ENCODE data around the gene KIF1A.
"Not testable (repeated sequence)": the region's sequence is repeated elsewhere in the genome, so short reads cannot be mapped to it uniquely, and the experiment has no call there.

Gene KIF1A

DNA sequence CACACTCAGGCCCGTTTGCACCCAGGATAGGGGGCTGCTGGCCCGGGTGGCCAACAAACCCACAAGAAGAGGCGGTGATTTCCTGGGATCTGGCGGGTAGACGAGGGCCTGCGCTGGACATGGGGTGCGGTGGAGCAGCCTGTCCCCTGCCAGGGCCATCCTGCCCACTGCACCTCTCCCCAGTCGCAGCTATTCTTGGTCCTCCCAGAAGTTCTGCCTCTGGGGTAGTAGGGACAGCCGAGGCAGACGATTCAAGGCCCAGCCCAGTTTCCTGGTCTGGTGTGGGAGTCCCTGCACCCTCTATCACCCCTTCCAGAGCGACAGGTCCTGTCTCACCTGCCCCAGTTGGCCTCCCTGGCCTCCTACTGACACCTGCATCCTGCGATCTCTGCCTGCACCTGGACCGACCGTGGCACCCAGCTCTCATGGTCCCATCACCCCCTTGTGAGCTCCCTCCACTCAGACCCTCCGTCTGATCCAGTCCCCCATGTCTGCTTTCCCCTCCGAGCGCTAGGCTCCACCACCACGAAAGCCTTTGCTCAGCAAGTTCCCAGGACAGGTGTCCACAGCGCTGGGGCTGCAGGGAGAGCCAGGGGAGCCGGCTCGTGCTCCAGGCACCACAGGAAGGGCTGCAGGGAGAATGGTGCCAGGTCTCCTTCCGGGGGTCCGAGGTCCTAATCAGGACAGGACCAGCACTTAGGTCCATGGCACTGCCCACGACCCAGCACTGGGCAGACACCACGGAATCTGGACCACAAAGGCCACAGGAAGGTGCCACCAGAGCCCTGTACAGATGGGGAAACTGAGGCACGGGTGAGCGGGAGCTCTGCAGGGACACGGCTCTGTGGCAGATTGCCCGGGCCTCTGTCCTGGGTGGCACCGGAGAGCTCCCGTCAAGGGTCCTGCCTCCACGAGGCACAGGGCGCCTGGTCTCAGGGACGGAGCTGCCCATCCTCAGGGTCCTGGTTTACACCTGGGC is 127.1 kb downstream of the KIF1A start:
- not testable (repeated sequence) for H3K4me2 ChIP-seq (ENCODE audit: low read length); H3K4me1 ChIP-seq (ENCODE audit: control insufficient read depth, insufficient read depth, low read length); H3K27me3 ChIP-seq (ENCODE audit: control insufficient read depth, insufficient read depth, low read length); H3K9me3 ChIP-seq (replicated peaks; ENCODE audit: low read length); H3K4me3 ChIP-seq (ENCODE audit: low read length); H3K36me3 ChIP-seq (ENCODE audit: insufficient read depth, low read length); H3K9ac ChIP-seq (ENCODE audit: low read depth, low read length)

DNA sequence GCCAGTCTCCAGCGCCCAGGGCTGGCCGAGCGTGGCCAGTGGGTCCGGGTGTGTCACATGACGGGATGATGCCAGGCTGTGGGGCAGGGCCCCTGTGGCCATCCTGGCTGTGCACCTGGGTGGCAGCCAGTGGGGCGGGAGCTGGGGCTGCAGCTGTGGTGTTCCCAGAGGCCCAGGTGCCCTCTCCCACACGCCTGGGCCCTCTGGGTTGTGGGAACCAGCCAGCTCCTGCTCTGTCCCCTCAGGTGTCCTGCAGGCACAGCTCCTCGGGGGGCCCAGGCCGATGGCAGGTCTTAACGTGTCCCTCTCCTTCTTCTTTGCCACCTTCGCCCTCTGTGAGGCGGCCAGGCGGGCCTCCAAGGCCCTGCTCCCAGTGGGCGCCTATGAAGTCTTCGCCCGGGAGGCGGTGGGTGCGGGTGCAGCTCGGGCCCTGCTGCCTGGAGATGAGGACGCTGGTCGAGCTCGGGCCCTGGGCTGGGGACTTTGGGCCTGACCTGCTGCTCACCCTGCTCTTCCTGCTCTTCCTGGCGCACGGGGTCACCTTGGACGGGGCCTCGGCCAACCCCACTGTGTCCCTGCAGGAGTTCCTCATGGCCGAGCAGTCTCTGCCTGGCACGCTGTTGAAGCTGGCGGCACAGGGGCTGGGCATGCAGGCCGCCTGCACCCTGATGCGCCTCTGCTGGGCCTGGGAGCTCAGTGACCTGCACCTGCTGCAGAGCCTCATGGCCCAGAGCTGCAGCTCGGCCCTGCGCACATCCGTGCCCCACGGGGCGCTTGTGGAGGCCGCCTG is 128.2 kb downstream of the KIF1A start, which contains the start of gene AQP12A:
AQP12A (plus strand) TSS at position 236 of the 790 bp plus-strand sequence; CDS start at position 284, 48 bp downstream.
- H3K4me2 ChIP-seq (ENCODE audit: low read length); H3K9ac ChIP-seq (ENCODE audit: low read depth, low read length); H3K4me3 ChIP-seq (ENCODE audit: low read length); H3K4me1 ChIP-seq (ENCODE audit: control insufficient read depth, insufficient read depth, low read length); H3K27me3 ChIP-seq (ENCODE audit: control insufficient read depth, insufficient read depth, low read length); H3K36me3 ChIP-seq (ENCODE audit: insufficient read depth, low read length); H3K9me3 ChIP-seq (replicated peaks; ENCODE audit: low read length): not testable (repeated sequence)

DNA sequence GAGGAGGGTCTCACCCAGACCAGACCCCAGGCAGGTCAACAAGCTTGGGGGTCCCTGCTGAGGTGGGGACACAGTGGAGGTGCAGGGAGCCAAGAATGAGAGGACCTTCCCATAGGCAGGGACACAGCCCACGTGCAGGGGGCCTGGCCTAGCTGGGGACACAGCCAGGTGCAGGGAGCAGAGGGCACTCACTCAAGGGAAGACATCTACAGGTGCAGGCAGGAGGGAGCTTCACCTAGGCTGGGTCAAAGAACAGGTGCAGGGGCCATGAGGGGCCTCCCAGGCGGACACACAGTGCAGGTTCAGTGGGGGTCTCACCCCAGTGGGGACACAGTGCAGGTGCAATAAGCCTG is 129.0 kb downstream of the KIF1A start:
- H3K27me3 ChIP-seq (ENCODE audit: control insufficient read depth, insufficient read depth, low read length): peaks cover 13% of the 10 kb centered on the region
- not testable (repeated sequence) for H3K4me2 ChIP-seq (ENCODE audit: low read length); H3K4me1 ChIP-seq (ENCODE audit: control insufficient read depth, insufficient read depth, low read length); H3K9ac ChIP-seq (ENCODE audit: low read depth, low read length); H3K9me3 ChIP-seq (replicated peaks; ENCODE audit: low read length); H3K36me3 ChIP-seq (ENCODE audit: insufficient read depth, low read length); H3K4me3 ChIP-seq (ENCODE audit: low read length)

DNA sequence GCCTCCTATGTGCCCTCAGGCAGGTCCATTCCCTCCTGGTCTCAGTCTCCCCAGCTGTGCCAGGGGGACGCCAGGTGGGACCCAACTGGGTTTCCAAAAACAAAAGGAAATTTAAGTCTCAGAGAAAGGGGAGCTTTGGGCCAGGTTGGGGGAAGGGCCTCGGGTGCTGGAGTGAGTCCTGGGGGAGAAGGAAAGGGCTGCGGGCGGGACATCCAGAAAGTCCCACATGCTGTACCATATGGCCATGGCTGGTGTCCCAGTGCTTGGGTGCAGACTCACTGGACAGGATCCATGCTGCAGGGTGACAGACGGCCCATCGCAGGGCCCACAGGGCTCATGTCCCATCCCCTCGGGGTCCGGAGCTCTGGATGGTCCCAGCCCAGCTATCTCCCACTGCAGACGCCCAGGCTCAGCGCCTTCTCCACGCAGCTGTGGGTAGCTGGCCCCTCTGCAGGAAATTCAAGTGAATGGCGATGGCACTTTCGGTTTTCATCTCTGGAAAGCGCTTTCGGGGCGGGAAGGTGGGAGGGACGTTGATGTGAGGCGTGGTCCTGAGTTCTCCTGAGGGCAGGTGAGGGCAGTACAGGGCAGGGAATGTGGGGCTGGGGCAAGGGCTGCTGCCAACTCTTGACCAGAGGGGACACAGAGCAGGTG is 129.5 kb downstream of the KIF1A start:
- not testable (repeated sequence) for H3K4me1 ChIP-seq (ENCODE audit: control insufficient read depth, insufficient read depth, low read length); H3K36me3 ChIP-seq (ENCODE audit: insufficient read depth, low read length); H3K9me3 ChIP-seq (replicated peaks; ENCODE audit: low read length); H3K4me3 ChIP-seq (ENCODE audit: low read length); H3K9ac ChIP-seq (ENCODE audit: low read depth, low read length); H3K4me2 ChIP-seq (ENCODE audit: low read length)
- H3K27me3 ChIP-seq (ENCODE audit: control insufficient read depth, insufficient read depth, low read length): peaks cover 18% of the 10 kb centered on the region

DNA sequence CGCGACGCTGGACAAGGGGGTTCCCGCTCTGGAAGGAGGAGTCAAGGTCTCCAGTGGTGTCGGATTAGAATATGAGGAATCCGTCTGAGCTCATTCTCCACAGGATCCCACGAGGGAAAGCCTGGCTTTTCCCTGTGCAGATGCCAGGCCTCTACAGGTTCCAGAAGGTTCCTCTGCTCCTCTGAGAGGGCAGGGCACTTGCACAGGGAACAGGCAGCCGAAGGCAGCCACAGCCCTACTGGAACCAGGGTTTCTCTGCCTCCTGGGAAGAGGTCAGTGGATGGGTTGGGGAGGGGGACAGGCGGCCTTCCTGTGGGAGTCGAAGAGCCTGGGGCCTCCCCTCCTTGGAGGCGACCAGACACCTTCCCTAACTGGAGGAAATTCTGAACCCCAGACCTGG is 130.0 kb downstream of the KIF1A start:
- Histone ChIP-seq H3K9me3 (replicated peaks; ENCODE audit: low read length) (no peaks in the 10 kb centered on the region), H3K27me3 (ENCODE audit: control insufficient read depth, insufficient read depth, low read length) (peaks cover 21% of the 10 kb centered on the region), H3K9ac (ENCODE audit: low read depth, low read length) (no peak overlapping the region), H3K4me2 (ENCODE audit: low read length) (no peak overlapping the region), H3K4me3 (ENCODE audit: low read length) (no peak overlapping the region), H3K4me1 (ENCODE audit: control insufficient read depth, insufficient read depth, low read length) (no peaks in the 10 kb centered on the region), H3K36me3 (ENCODE audit: insufficient read depth, low read length) (no peaks in the 10 kb centered on the region)

DNA sequence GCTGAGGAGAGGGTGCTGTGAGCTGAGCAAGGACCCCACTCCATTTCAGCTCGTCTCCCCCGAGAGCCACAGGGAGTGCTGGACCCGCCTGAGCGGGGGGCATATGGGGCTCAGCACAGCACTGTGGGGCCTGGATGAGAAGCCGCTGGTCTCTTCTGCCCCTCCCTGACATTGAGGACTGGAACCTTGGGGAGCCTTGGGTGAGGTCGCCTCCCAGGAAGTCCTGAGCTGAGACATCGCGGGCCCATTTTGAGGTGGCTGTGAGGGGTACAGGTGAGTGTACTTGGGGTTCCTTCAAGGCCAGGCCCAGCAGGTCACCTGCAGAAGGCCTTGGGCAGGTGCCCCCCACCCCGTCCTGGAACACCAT is 131.5 kb downstream of the KIF1A start:
- H3K4me1 ChIP-seq (ENCODE audit: control insufficient read depth, insufficient read depth, low read length): no peaks in the 10 kb centered on the region
- peaks cover 24% of the 10 kb centered on the region for H3K27me3 ChIP-seq (ENCODE audit: control insufficient read depth, insufficient read depth, low read length)
- H3K4me2 ChIP-seq (ENCODE audit: low read length): no peak overlapping the region
- no peak overlapping the region for H3K9ac ChIP-seq (ENCODE audit: low read depth, low read length)
- H3K36me3 ChIP-seq (ENCODE audit: insufficient read depth, low read length): no peaks in the 10 kb centered on the region
- H3K9me3 ChIP-seq (replicated peaks; ENCODE audit: low read length): no peaks in the 10 kb centered on the region
- H3K4me3 ChIP-seq (ENCODE audit: low read length): no peak overlapping the region

DNA sequence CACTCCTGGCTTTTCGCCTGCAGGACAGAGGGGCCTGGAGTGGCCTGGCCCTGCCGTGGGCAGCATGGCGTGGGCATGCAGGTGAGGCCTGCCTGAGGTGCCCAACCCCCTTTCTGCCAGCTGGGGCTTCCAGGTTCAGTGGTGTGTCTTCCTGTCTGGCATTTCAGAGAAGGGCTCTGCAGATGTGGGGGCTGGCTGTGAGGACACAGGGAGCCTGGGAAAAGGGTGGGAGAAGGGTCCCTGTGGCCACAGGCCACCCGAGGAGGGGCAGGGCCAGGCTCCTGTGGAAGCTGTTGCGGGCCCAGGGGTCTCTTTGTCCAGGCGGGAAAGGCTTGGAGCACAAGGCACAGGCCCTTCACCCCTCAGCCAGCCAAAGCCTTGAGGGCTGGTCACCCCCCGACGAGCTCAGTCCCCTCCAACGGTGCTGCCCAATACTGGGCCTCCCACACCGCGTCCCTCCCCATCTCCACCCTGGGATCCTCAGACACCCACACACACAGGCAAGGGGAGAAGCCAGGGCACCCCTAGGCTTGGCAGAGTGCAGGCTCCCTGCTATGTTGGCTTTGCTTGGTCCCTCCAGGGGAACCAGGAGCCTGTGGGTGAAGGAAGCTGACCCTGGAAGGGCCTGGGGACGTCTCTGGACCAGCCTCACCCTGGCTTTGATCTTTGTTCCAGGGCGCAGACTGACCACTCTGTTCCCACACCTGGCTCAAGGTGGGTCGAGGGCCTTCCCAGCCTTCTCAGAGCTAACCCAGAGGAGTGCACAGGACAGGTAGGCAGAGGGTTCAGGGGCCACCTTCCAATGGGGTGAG is 132.1 kb downstream of the KIF1A start:
- Histone ChIP-seq H3K4me3 (ENCODE audit: low read length) (no peak overlapping the region), H3K4me2 (ENCODE audit: low read length) (no peak overlapping the region), H3K36me3 (ENCODE audit: insufficient read depth, low read length) (no peaks in the 10 kb centered on the region), H3K4me1 (ENCODE audit: control insufficient read depth, insufficient read depth, low read length) (no peaks in the 10 kb centered on the region), H3K9ac (ENCODE audit: low read depth, low read length) (no peak overlapping the region), H3K27me3 (ENCODE audit: control insufficient read depth, insufficient read depth, low read length) (peaks cover 24% of the 10 kb centered on the region), H3K9me3 (replicated peaks; ENCODE audit: low read length) (no peaks in the 10 kb centered on the region)

DNA sequence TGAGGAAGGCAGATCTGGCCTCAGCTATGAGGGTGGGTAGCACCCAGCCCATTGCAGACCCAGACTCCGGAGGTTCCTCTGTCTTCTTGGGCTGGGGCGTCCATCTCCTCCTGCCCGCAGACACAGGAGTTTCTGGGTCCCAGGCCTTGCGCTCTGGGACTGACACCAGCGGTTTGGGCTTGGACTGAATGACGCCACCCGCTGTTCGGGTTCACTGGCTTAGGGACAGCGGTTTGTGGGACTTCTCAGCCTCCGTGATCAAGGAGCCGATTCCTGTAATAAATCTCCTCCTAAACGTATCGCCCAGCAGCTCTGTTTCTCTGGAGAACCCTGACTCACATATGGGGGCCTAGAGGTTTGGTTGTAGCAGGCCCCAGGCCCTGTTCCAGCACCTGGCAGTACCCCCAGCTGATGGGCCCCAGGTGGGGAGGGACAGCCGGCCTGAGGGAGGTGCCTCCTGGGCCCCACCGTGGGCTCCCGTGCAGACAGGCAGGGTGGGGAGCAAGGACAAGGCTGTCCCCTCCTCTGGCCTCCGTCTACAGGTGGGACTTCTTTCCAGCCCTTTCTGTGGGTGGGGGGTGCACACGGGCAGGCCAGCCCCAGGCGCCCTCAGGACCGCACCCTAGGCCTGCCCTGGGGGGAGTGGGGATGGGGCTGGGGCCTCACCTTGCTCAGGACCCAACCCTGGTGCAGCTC is 132.8 kb downstream of the KIF1A start:
- no peak overlapping the region for H3K9ac ChIP-seq (ENCODE audit: low read depth, low read length)
- no peaks in the 10 kb centered on the region for H3K36me3 ChIP-seq (ENCODE audit: insufficient read depth, low read length)
- peaks cover 24% of the 10 kb centered on the region for H3K27me3 ChIP-seq (ENCODE audit: control insufficient read depth, insufficient read depth, low read length)
- H3K4me3 ChIP-seq (ENCODE audit: low read length): no peak overlapping the region
- no peaks in the 10 kb centered on the region for H3K9me3 ChIP-seq (replicated peaks; ENCODE audit: low read length)
- no peaks in the 10 kb centered on the region for H3K4me1 ChIP-seq (ENCODE audit: control insufficient read depth, insufficient read depth, low read length)
- no peak overlapping the region for H3K4me2 ChIP-seq (ENCODE audit: low read length)

DNA sequence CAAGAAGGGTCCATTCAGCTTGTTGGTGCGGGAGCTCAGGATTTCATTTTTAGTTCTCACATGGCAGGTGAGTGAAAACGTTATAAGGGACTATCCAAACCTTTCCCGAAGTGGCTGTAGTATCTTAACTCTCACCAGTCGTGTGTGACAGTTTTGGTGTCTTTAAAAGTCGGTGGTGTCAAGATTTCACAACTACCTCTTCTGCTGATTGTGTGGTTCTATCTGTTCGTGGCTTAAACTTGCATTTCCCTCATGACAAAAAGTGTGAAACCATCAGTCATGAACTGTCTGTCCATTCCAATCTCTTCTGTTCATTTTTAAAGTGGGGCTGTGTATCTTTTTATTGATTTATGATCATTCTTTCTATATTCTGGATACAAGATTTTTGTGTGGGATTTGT is 133.6 kb downstream of the KIF1A start:
- Histone ChIP-seq H3K4me3 (ENCODE audit: low read length) (no peak overlapping the region), H3K9ac (ENCODE audit: low read depth, low read length) (no peak overlapping the region), H3K27me3 (ENCODE audit: control insufficient read depth, insufficient read depth, low read length) (peaks cover 24% of the 10 kb centered on the region), H3K36me3 (ENCODE audit: insufficient read depth, low read length) (no peaks in the 10 kb centered on the region), H3K9me3 (replicated peaks; ENCODE audit: low read length) (no peaks in the 10 kb centered on the region), H3K4me2 (ENCODE audit: low read length) (no peak overlapping the region), H3K4me1 (ENCODE audit: control insufficient read depth, insufficient read depth, low read length) (no peaks in the 10 kb centered on the region)

DNA sequence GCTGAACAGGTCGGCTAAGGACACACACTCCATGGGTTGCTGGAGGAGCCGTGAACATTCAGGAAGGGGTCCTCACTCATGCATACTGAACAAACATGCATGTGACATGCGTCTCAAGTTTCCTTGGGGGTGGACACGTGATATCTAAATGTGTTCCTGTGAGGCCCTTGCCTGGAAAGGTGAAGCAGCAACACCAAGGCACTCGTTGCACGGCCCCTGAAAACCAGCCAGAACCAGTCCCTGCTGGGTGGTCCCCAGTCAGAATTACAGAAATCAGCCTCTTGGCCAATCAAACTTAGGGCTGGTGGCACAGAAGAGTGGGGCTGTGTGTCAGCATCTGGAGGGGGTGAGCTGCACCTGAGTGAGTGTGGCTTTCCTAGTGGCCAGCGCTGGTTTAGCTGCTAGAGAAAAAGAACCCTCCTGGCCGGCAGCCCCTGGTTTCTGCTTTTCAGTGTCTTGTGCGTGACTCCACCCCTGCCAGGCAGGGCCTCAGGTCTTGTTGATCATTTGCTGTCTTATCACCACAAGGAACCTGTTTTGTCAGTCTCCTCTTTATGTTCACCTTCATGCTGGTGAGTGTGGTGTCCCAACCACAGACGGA is 134.1 kb downstream of the KIF1A start:
- Histone ChIP-seq H3K4me3 (ENCODE audit: low read length) (no peak overlapping the region), H3K9me3 (replicated peaks; ENCODE audit: low read length) (no peaks in the 10 kb centered on the region), H3K4me1 (ENCODE audit: control insufficient read depth, insufficient read depth, low read length) (no peaks in the 10 kb centered on the region), H3K36me3 (ENCODE audit: insufficient read depth, low read length) (no peaks in the 10 kb centered on the region), H3K9ac (ENCODE audit: low read depth, low read length) (no peak overlapping the region), H3K4me2 (ENCODE audit: low read length) (no peak overlapping the region), H3K27me3 (ENCODE audit: control insufficient read depth, insufficient read depth, low read length) (peaks cover 24% of the 10 kb centered on the region)

Measured in skeletal muscle satellite cell (primary cell).